ENCODE results near the gene TF. TPM values are rescaled to one million over a fixed set of nuclear protein-coding genes. Genes with fewer than 3 reads are reported as not detected.

TF gene
- total RNA-seq, 2 donors from 2014 or later, result 1.6 to 2.2 TPM

GRCh38 chr3:133753107-133753778 is 7.0 kb downstream of the TF start:
- no peak overlapping the region for H3K4me3 ChIP-seq
- DNase-seq (ENCODE audit: low spot score) (no peak), ATAC-seq (ENCODE audit: insufficient number of reproducible peaks, low FRiP score, low read depth) (no peak)
- no peak for TF ChIP-seq CTCF (IDR thresholded peaks at IDR 0.05)
- no peak overlapping the region for H3K27ac ChIP-seq
- no peaks in the 10 kb centered on the region for H3K9me3 ChIP-seq
- no peaks in the 10 kb centered on the region for H3K36me3 ChIP-seq
- H3K4me1 ChIP-seq (ENCODE audit: control insufficient read depth in 1 of 2, low read depth in 2 of 2), result no peaks in the 10 kb centered on the region
- H3K27me3 ChIP-seq (replicated peaks; ENCODE audit: insufficient read depth), result no peaks in the 10 kb centered on the region

GRCh38 chr3:133753779-133754164 is 7.6 kb downstream of the TF start:
- Histone ChIP-seq H3K9me3 (no peaks in the 10 kb centered on the region), H3K27ac (no peak overlapping the region), H3K4me1 (ENCODE audit: control insufficient read depth in 1 of 2, low read depth in 2 of 2) (no peaks in the 10 kb centered on the region), H3K4me3 (no peak overlapping the region), H3K27me3 (replicated peaks; ENCODE audit: insufficient read depth) (no peaks in the 10 kb centered on the region), H3K36me3 (no peaks in the 10 kb centered on the region)
- TF ChIP-seq CTCF (IDR thresholded peaks at IDR 0.05), result no peak
- ATAC-seq (ENCODE audit: insufficient number of reproducible peaks, low FRiP score, low read depth) (no peak), DNase-seq (ENCODE audit: low spot score) (no peak)

GRCh38 chr3:133754455-133754854 is 8.3 kb downstream of the TF start:
- no peak for TF ChIP-seq CTCF (IDR thresholded peaks at IDR 0.05)
- DNase-seq (ENCODE audit: low spot score), result no peak
- Histone ChIP-seq H3K9me3 (no peaks in the 10 kb centered on the region), H3K27me3 (replicated peaks; ENCODE audit: insufficient read depth) (no peaks in the 10 kb centered on the region), H3K36me3 (no peaks in the 10 kb centered on the region), H3K27ac (no peak overlapping the region), H3K4me3 (no peak overlapping the region), H3K4me1 (ENCODE audit: control insufficient read depth in 1 of 2, low read depth in 2 of 2) (no peaks in the 10 kb centered on the region)
- ATAC-seq (ENCODE audit: insufficient number of reproducible peaks, low FRiP score, low read depth), result no peak

GRCh38 chr3:133754973-133755828 is 9.0 kb downstream of the TF start:
- DNase-seq (ENCODE audit: low spot score) (no peak), ATAC-seq (ENCODE audit: insufficient number of reproducible peaks, low FRiP score, low read depth) (no peak)
- no peaks in the 10 kb centered on the region for H3K36me3 ChIP-seq
- H3K27me3 ChIP-seq (replicated peaks; ENCODE audit: insufficient read depth), result no peaks in the 10 kb centered on the region
- H3K4me1 ChIP-seq (ENCODE audit: control insufficient read depth in 1 of 2, low read depth in 2 of 2), result no peaks in the 10 kb centered on the region
- TF ChIP-seq CTCF (IDR thresholded peaks at IDR 0.05), result no peak
- H3K27ac ChIP-seq, result no peak overlapping the region
- H3K4me3 ChIP-seq, result no peak overlapping the region
- H3K9me3 ChIP-seq, result no peaks in the 10 kb centered on the region
